ENCODE results near the gene EVPL. TPM values are rescaled to one million over a fixed set of nuclear protein-coding genes. Genes with fewer than 3 reads are reported as not detected.

EVPL gene
- total RNA-seq, 1 donor from 2014 or later = not detected

DNA sequence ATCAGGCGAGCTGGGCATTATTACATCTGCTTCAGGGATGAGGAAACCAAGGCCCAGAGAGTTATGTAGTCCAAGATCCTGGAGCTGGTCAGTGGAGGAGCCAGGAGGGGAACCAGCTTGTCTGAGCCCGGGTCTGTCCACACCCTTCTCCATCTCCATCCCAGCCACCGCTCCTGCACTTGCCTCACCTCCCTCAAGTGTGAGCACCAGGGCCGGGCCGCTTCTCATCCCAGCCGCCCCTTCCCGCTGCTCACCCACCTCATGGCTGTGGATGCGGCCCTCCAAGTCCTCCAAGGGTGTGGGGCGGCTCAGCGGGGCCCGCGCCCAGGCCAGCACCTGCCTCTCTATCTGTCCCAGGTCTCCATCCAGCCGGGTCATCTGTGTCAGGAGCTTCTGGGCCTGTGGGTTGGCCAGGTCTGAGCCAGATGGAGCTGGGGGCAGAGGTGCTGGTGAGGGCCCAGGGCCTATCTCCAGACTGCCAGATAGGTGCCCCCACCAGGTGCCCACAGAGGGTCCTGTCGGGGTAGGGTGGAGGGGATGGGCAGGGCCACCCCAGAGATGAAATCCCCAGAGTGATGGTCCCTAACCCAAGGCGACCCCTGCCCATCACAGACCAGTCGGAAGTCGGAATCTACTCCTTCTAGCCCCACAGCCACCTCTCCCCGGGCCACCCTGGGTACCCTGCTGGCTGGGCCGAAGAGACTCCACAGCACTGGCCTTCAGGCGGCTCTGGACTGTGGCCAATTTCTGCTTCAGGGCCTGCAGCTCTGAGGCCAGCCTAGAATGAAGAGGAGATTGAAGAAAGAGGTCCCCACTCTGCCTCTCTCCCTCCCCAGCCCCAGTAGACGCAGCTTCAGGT lies 9.4 kb downstream of the EVPL start:
- DNase-seq = no peak

DNA sequence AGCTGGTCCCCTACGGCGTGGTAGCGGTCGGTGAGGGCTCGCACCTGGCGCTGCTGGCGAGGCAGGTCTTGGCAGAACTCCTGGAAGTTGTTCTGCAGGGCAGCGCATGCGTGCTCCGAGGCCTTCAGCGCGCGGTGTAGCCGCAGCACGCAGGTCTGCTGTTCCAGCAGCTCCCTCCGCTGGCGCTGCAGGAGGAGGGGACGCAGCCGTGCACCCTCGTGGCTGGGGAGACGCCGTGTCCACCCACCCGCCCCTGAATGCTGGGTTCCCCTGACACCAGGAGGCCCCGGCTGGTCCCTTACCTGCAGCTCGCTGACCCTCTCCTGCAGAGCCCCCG lies 12.2 kb downstream of the EVPL start:
- no peak for DNase-seq

DNA sequence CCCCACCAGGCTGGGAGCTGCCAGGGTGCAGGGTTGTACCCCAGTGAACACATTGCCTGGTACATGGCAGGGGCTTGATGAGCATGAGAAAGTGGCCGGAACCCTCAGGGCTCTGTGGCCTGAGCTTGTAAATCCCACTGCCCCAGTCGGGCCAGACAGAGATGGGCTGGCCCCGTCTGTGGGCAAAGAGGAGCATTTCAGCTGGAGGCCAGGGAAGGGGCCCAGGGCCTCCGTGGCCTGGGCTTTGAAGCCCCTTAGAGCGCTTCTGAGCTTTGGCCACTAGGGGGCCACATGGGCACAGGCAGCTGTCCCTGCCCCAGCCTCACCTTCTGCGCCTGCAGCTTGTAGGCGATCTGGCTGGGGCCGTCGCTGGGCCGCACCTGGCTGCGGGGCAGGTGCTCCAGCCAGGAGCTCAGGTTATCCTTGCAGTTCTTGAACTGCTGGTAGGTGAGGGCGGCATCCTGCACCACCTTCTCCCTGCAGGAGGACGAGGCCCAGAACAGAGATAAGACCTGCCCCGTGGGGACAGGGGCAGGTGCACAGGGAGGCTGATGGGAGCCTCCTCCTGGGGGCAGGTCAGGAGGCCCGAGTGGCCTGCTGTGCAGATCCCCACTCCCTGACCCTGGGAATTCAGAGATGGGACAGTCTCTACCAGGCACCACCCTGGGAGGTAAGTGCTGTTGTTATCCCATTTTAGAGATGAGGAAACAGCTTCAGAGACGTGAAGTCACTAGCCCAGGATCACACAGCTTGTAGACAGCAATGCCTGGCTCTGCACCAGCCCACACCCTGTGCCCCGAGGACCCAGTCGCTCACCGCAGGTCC lies 12.8 kb downstream of the EVPL start:
- peak; percentile 16 for DNase-seq

DNA sequence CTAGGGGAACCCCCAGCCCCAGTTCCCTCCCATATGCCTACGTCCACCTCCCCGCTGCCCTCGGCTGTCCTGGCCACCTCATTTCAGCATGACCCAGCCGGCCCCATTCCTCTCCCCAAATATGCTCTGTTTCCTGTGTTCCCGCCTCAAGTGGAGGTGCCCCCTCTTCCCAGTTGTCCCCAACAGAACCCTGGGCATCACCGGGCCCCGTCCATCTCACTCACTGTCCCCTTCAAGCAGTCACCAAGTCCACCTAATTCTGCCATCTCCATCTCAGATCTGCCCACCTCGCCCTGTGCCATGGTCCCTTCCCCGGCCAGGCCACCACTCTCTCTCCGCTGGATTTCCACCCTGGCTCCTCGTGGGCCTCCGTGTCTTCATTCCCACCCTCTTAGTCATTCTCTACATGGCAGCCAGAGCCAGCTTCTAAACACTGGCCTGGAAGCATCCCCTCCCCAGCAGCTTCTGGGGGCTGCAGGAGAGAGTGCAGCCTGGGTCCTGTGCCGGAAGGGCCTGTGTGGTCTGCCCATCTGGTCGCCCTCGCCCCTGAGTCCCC lies 13.7 kb downstream of the EVPL start:
- no peak for DNase-seq

DNA sequence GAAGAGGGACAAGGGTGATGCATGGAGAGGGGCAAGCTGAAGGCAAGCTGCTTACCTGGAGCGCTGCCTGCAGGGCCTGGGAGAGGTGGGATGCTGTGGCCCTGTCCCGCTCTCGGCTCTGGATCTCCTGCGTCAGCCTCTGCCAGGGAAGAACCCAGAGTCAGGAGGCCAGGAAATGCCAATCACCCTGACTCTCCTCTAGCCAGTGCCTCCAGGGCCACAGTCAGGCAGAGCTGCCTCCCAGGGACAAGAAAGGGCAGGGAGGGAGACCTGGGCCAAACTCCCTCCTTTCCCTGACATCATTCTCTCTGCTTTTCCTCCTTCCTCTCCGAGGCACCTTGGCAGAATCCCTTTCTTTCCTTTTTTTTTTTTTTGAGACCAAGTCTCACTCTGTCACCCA lies 15.2 kb downstream of the EVPL start:
- DNase-seq = no peak

DNA sequence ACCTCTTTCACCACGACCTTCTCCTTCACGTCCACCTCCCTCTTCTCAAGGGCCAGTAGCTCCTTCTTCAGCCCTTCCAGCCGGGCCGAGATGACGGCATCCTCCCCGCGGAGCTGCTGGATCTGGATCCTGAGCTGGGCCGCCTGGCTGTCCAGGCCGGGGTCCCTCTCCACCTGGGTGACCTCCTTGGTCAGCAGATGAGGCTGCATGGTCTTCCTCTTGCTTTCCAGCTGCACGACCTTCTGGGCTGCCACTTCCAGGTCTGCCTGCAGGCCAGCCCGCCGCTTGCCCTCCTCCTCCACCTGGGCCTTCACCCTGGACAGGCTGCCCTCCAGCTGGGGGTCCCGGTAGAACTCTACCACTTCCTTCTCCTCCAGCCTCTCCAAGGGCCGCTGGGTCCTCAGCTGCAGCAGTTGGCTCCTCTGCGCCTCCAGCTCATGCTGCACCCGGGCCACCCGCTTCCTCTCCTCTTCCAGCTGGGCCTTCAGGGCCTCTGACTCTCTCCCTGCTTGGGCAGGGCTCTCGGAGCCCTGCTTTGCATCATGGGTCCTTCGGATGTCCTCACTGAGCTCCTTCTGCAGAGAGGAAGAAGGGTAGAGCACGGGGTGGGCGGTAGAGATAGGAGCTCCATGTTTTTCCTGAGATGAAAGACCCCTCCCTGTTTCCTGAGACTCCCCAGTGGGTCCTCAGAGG lies 17.0 kb downstream of the EVPL start:
- DNase-seq = no peak

DNA sequence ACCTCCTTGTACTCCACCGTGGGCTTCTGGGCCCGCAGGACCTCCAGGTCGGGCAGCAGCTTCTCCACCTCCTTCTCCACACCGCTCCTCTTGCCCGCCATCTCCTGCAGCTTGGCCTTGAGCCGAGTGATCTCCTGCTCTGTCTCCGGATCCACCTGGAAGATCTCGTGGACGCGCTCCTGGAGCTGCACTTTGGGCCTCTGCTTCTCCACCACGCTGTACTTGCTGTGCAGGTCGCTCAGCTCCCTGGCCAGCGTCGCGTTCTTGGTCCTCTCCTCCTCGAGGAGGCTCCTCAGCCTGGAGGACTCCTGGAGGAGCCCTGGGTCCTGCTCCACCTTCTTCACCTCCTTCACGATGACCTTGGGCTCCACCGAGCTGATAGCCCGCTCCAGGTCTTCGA lies 17.7 kb downstream of the EVPL start:
- no peak for DNase-seq

DNA sequence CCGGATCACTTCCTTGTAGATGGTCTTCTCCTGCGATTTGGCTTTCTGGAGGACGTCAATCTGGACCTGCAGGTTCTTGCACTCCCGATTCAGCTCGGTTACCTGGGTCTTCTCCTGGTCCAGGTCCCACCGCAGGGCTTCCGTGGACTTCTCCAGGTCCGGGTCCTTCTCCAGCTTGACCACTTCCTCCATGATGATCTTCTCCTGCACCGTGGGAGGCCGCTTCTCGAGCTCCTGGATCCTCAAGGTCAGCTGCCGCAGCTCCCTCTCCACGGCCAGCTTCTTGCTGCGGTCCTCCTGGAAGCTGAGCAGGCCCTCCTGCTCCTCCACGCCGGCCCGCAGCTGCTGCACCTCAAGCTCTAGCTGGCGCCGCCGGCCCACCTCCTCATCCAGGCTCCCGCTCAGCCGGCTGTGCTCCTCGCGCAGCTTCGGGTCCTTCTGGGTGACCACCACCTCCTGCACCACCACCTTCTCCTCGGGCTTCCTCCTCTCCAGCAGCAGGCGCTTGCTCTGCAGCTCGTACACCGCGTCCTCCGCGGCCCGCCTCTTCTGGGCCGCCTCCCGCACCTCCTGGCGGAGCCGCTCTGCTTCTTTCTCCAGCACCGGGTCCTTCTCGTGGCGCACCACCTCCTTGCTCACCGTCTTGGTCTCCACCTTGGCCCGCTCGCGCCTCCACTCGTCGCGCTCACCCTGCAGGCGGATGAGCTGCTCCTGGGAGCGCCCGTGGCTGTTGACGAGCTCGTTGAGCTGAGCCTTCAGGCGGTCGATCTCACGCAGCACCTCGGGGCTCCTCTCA lies 18.3 kb downstream of the EVPL start:
- no peak for DNase-seq

DNA sequence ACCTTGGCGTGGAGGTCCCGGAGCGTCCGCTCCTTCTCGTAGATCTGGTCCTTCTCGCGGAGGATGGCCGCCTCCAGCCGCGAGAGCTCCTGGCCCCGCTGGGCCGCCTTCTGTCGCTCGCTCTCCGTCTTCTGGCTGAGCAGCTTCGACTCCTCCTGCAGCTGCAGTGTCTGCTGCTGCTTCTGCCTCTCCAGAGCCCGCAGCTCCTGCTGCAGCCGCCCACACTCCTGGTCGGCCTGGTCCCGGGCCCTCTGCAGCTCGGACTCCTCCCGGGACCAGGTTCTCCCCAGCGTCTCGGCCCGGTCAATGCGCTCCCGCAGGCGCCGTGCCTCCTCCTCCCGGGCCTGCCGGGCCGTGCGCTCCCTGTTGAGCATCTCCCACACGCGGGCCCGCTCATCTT lies 18.9 kb downstream of the EVPL start:
- no peak for DNase-seq

DNA sequence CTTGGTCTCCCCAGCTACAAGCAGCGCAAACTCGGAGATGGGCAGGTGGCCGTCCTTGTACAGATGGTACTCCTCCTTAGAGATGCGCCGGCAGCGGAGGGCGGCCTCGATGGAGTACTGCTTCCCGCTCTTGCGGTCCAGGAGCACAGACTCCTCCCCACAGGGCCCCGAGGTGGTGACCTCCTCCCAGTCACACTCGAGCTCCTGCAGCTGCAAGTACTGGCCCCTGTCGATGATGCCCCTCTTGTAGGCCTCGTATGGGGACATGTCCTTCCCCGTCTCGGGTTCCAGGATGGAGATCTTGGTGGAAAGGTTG lies 19.3 kb downstream of the EVPL start:
- DNase-seq = no peak

DNA sequence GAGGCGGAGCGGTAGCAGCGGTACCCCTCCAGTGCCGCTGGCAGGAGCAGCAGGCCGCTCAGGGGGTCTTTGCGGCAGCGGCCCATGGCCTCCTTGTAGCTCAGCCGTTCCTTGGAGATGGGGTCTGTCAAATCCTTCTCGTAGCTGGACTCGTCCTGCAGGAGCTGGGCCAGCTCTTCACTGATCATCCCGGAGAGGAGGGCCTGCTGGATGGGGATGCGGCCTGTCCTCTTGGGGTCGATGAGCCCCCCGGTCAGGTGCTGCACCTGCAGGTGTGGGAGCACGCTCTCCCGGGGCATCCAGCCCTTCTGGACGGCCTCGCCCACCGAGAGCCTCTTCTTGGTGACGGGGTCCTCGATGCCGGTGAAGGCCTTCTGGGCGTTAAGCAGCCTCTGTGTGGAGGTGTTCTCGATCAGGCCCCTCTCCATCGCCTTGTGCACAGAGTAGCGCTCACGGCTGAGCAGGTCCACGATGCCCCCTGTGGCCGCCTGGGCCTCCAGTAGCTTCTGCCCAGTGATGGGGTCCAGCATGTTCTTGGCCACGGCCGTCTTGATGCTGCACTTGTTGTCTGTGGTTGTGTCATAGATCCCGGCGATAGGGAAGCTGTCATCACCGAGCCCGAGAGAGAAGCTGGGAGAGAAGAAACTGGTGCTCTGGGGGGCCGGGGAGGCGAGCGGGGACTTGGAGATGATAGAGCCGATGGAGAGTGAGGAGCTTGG lies 19.8 kb downstream of the EVPL start:
- no peak for DNase-seq

DNA sequence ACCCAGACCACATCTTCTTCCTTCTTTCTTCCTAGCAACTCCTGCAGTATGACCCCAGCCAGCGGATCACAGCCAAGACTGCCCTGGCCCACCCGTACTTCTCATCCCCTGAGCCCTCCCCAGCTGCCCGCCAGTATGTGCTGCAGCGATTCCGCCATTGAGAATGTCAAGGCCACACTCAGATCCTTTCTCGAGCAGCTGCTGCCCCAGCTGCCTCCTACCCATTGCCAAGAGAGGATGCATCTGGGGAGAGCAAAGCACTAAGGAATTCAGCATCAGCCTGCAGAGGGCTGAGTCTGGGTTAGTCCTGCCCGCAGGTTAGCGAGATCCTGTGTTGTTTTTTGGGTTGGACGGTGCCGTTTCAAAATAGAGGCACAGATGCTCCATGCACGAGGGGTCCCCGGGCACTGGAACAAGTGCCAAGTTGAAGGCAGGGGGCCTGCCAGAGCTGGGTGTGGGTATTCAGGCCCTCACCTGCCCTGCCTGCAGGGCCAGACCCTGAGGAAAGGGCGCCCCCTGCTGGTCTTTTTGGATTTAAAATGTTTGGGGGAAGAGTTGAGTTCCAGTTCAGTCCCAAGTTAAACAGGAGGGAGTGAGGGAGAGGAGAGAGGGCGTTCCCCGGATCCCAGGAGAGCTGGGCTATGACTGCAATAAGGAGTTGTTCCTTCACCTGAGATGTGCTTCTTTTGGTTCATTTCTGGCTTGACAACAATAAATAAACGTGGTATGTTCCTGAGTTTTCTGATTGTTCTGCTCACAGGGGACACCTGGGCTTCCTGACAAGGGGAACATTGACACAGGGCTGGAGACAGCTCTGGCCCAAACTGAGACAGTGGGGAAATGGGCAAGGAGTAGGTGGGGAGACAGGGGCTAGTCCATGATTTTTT lies 21.6 kb downstream of the EVPL start:
- peak; percentile 29 for DNase-seq

DNA sequence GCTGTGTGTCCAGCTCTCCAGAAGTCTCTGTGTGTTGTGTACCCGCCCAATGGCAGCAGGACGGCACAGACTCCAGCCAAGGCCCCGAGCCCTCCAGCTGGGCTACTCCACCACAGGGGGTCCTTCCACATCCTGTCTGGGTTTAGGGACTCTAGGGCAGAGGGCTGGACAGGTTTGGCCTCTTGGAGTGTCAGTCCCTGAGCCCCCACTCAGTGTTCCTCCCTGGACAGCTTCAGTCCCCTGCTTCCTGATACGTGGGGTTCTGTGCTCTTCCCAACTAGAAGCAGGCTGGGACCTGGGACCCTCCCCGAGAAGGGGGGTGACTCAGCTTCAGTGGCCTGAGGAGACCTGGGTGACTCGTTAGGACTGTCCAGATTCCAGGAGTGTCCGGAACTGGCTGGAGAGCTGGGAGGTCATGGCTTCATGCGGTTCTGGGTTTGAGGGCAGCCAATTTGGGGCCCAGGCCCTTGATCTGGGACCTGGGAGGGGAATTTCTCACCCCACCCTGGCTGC lies 22.3 kb downstream of the EVPL start:
- no peak for DNase-seq

DNA sequence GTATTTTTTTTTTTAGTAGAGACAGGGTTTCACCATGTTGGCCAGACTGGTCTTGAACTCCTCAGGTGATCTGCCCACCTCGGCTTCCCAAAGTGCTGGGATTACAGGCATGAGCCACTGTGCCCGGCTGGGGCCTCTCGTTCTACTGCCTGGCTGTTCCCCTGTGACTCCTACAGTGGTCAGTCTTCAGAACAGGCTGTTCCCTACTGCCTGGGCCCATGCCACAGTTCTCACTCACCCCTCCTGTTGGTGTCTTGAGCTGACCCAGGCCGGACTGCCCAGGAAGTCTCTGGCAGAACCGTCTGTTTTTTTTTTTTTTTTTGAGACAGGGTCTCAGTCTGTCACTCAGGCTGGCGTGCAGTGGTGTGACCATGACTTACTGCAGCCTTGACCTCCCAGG lies 23.2 kb downstream of the EVPL start:
- DNase-seq = no peak

DNA sequence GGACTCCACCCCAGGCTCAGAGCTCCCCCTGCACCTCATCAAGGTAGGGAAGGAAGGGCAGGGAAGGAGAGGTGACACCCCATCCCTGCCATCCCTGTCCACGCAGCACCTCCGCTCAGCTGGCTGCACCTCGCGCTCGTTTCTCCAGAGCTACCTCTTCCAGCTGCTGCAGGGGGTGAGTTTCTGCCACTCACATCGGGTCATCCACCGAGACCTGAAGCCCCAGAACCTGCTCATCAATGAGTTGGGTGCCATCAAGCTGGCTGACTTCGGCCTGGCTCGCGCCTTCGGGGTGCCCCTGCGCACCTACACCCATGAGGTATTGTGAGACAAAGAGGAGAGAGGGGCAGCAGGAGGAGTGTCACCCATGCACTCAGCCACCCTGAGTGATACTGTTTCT lies 25.0 kb downstream of the EVPL start:
- DNase-seq = no peak

DNA sequence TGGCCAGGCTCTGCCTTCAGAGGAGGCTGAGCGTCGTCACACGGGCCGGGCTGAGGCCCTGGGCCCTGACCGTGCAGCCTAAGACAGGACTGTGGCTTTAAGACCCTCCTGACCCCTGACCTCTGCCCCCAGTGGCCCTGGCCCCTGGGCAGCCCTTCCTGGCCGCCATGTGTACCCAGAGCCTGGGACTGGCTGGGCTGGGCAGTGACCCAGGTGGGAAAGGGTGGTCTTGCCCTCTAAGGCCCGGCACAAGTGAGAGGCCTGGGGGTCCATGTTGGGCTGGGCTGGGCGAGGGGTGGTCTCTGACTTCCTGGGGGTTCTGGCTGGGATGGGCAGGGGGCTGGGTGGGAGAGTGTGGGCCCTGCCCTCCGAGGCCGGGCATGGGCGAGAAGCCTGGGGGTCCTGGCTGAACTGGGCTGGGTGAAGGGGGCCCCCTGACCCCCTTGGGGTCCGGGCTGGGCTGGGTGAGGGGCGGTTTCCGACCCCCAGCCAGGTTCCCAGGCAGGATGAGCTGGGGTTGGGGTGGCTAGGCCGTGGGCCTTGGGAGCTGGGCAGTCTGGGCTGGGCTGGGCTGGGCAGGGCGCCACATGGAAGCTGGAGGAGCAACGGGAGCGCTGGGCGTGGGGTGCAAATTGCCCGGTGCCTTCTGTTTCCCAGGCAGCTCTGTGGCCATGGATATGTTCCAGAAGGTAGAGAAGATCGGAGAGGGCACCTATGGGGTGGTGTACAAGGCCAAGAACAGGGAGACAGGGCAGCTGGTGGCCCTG lies 26.2 kb downstream of the EVPL start, which contains the start of gene CDK3:
TSS of gene CDK3 (plus strand) at position 101 of the 767 bp plus-strand sequence. CDS start at position 672, 571 bp downstream.
- no peak for DNase-seq

DNA sequence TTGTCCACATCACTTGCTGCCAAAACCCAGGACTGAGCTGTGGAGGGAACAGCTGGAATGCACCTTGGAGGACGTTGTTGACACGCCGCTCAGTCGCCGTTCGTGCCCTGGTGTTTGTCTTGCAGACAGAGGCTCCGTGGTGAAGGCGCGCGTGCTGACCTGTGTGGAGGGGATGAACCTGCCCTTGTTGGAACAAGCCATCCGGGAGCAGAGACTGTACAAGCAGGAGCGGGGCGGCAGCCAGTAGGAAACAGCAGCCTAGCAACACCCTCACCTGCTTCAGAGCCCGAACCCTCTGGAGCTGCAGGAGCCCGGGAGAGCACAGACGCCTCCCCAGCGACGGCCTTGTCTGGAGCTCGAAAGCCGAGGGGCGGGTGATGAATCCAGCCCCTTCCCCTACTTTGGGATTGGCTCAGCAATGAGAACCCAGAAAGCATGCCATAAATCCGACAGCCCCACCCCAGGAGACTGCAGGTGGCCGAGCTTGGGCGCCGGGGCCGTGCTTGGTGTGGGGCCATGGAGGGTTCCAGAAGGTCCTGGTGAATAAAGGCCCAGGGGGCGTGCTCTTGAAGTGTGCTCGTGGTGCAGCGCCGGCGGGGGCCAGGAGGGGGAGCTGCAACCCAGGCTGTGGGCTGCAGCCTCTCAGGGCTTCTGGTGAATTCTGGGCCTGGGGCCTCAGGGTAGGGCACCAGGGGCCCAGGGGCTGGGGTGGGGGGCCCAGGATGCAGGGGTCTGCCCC lies 26.9 kb downstream of the EVPL start:
- DNase-seq = no peak

DNA sequence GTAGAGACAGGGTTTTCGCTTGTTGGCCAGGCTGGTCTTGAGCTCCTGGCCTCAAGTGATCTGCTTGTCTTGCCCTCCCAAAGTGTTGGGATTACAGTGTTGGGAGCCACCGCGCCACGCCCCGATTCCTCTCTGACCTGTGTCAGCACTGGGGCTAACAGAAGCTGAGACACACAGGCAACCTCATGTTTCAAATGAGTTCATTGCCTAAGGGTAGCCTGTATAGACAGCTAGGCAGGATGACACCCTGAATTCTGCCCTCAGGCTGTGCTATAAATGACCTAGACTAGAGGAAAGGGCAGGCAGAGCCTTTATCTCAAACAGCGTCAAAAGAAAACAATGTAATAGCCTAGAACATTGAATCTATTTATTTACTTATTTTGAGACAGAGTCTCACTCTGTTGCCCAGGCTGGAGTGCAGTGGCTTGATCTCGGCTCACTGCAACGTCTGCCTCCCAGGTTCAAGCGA lies 28.7 kb downstream of the EVPL start:
- DNase-seq = no peak
